ENCODE measurements around the gene ANTKMT. TPM values are rescaled to one million over a fixed set of nuclear protein-coding genes. Genes with fewer than 3 reads are reported as not detected.
"Not testable (repeated sequence)": the region's sequence is repeated elsewhere in the genome, so short reads cannot be mapped to it uniquely, and the experiment has no call there.

ANTKMT gene
- polyA plus RNA-seq, 5 donors, result 5.3 to 22.5 (median 10.8) TPM

DNA sequence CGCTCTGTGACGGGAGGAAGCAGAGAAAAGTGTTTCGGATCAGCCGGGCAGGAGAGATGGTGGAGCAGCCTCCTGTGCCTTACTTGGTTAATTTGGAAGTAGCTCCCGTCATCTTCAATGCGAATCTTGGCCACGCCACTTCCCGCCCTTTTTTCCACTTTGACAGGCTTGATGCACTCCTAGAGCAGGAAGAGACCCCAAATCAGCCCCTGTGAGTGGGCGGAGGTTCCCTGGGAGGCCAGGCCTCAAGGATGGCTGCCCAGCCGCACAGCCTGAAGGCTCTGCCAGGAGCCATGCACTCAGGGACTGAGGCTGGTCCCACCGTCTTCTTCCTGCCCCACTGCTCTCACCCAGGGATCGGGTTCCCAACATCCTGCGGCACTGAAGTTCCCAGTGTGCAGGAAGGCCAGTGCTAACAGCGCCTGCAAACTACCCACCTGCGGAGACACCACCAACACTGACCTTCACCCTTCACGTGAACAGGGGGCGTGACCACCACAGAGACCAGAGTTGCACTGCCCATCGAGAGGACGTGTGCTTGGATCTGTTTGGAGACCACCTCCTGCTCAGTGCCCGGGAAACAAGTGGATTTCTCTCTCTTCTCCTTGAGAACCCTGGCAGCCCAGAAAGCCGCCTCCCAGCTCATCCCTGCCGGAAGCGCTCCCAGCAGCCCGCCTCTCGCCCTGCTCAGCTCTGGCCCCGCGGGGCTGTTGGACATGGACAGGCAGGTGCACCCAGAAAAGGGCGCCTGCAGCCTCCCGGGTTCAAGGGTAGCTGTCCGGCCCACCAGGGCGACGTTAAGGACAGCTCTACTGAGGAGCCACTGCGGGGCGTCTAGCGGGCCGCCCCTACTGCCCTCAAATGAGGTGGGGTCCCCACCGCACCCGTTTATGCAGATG is 18.9 kb downstream of the ANTKMT start:
- DNase-seq, result no peak

DNA sequence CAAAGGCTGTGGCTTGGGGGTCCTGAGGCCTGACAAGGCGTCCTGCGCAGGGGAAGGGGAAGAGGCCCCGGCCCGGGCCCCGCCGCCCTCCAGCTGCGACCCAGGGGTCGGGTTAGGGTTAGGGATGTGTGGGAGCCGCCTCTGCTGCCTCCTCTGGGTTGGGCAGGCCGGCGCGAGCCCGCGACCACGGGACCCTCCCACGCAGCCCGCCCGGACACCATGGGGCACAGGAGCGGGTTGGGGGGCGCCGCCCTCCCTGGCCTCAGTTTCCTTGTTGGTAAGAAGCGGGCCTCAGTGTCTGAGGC is 19.5 kb downstream of the ANTKMT start:
- no peak for DNase-seq

DNA sequence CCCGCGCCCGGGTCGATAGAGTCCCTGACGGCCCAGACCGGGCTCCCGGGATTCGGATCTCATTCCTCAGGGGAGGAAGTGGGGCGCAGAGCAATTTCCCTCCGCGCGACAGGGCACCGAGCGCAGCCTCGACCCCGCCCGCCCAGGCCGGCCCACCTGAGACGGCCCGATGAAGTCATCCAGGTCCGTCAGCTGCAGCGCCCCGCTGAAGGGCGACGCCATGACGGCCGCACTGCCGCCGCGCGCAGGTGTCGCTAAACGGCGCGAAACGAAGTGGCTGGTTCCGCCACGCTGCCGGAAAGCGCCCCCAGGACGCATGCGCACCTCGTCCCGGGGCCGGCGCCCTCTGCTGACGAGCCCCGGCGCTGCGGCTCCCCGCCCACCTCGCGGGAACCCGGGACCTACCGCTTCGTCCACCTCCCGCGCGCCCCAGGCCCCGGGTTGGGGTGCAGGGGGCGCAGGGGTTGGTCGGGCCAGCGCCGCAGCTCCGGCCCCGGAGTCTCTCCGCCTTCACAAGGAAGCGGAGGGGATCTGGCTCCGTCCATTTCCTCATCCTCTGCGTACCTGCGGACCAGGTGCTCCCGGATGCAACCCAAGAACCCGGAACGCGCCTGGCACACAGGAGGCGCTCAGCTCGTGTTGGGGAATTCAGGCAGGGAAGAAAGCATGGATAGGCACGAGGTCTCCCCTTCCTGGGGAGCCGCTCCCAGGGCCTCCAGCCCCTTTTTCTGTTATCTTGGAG is 20.0 kb downstream of the ANTKMT start, which contains the start of gene CIAO3:
CIAO3 (minus strand) TSS at position 234 of the 742 bp plus-strand sequence; CDS start at position 222, 12 bp downstream.
- DNase-seq, result peak; percentile 89

DNA sequence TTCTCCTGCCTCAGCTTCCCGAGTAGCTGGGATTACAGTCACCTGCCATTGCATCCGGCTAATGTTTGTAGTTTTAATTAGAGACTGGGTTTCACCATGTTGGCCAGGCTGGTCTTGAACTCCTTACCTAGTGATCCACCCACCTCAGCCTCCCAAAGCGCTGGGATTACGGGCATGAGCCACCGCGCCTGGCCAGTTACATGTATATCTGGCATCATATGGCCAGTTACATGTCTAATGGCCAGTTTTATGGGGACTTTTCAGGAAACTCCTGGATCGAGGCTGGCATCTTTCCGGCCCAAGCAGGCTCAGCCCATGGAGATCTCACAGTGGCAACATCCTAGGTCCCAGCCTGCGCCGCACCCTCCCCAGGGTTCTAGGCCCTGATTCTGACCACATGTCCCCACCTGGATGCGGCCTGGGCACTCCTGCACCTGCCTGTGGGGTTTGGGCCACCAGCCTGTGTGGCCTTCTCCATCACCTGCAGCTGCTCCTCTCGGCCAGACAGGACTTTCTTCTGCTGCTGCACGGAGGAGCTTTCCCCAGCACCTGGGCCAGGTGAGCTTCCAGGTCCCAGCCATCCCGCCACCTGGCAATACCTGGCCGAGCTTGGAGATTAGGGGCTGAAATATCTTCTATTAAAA is 21.2 kb downstream of the ANTKMT start:
- no peak for DNase-seq

DNA sequence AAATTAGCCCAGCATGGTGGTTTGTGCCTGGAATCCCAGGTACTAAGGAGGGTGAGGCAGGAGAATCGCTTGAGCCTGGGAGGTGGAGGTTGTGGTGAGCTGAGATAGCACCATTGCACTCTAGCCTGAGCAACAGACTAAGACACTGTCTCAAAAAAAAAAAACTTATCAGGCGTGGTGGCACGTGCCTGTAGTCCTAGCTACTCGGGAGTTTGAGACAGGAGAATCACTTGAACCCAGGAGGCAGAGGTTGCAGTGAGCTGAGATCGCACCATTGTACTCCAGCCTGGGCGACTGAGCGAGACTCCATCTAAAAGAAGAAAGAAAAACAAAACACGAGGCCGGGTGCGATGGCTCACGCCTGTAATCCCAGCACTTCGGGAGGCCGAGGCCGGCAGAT is 21.9 kb downstream of the ANTKMT start:
- not testable (repeated sequence) for DNase-seq

DNA sequence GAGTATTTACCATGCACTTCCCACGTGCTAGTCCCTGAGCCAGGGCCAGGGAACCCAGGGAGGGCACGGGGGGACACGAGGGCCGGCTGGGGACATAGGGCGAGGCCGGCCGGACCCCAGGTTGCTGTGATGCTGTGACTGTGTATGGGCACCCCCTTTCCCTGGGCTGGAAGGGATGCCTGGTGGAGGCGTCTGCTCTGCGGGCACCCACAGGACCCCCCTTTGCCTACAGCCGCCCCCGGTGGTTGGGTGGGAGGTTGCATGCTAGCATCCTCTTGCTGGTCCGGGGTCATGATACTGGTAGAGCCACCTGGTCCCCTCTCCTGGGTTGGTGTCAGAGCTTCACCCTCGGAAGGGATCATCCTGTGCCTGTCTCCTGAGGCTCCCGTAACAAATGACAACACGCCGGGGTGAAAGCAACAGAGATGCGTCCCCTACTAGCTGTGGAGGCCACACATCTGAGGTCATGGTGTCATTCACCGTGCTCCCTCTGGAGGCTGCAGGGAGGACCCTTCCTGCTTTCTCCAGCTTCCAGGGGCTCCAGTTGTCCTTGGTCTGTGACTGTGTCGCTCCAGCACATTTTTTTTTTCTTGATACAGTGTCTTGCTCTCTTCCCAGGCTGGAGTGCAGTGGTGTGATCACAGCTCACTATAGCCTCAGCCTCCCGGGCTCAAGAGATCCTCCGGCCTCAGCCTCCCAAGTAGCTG is 23.0 kb downstream of the ANTKMT start:
- DNase-seq, result no peak

DNA sequence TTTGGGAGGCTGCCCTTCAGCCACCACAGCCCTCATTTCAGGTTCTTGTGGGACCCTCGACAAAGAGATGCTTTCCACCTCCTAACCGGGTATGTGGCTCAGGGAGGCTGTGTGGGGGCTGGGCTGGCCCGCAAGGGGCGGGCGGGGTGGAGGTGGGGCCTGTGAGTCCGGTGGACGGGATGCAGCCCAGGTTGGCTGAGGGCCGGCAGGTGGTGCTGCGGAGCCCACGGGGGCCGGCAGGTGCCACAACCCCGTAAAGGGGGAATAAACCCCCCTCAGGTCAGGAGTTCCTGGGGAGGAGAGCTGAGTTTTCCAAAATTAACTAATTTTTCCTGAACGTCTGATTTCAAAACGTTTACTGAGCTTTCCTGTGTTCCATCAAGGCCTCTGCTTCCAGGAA is 24.8 kb downstream of the ANTKMT start:
- no peak for DNase-seq

DNA sequence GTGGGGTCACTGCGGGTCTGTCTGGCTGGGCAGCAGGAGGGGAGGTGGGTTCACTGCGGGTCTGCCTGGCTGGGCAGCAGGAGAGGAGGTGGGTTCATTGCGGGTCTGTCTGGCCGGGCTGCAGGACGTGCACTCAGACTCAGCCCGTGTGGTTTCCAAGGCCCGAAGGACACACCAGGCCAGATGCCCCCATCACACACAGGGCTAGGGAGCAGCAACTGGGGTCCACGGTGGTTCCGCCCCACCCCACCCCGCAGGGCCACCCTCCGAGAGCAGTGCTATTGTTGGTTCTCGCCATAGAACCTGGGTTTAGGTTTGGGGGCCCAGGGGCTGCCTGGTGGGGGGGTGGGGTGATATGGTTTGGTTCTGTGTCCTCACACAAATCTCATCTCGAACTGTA is 25.7 kb downstream of the ANTKMT start:
- DNase-seq, result no peak

DNA sequence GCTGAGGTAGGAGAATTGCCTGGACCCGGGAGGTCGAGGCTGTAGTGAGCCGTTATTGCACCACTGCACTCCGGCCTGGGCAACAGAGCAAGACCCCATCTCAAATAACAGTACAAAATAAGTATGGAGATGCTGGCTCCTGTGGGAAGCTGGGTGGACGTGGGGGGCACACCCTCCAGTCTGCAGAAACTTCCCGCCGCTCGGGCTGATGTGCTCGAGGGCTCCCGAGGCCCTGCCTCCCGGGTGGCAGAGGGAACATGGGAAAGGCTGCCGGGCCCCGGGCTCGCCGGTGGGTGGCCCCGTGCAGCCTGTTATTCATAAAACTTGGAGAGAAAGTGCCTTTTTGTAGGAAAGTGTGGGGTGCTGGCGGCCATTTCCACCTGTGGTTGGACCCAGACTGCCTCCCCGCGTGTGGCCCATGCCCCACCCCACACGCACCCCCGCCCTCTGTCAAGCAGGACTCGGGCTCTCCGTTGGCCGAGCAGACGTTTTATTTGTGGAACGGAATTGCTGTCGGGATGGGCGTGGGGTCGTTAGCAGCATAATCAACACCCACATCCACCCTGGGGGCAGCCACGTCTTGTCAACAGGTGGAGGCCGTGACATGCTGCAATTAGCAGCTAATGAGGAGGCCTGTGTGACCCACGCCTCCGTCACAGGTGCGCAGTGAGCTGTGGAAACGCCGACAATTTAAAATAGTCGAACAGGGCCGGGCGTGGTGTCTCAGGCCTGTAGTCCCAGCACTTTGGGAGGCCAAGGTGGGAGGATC is 27.2 kb downstream of the ANTKMT start:
- DNase-seq, result no peak

DNA sequence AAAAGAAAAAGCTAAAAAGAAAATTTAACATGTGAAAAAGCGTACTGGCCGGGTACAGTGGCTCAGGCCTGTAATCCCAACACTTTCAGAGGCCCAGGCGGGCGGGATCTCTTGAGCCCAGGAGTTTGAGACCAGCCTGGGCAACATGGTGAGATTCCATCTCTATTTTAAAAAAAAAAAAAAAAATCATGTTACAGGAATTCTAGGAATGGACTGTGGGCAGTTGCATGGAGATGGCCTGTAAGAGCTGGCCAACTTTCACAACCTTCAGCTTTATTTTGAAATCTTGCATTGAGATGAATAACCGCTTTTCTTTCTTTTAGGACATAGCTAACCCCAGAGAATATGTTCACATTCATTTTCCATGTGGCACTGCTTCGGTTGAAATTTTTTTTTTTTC is 28.1 kb downstream of the ANTKMT start:
- no peak for DNase-seq

DNA sequence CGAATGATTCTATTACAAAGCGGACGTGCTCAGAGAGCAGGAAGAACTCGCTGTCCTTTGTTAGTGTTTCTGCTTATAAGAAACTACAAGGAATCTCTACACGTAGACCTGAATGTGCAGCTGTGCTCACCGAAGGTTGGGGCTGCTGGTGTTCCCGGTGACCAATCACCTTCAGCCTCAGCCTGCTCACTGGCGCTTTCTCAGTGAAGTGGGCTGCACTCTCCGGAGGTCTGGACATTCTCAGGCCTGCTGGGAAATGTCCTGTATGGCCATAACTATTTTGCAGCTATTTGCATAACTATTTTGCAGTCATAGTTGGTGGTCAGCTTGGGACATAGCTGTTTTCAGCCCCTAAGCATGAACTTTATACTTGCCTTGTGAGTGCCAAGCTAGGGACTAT is 29.5 kb downstream of the ANTKMT start:
- DNase-seq, result no peak

DNA sequence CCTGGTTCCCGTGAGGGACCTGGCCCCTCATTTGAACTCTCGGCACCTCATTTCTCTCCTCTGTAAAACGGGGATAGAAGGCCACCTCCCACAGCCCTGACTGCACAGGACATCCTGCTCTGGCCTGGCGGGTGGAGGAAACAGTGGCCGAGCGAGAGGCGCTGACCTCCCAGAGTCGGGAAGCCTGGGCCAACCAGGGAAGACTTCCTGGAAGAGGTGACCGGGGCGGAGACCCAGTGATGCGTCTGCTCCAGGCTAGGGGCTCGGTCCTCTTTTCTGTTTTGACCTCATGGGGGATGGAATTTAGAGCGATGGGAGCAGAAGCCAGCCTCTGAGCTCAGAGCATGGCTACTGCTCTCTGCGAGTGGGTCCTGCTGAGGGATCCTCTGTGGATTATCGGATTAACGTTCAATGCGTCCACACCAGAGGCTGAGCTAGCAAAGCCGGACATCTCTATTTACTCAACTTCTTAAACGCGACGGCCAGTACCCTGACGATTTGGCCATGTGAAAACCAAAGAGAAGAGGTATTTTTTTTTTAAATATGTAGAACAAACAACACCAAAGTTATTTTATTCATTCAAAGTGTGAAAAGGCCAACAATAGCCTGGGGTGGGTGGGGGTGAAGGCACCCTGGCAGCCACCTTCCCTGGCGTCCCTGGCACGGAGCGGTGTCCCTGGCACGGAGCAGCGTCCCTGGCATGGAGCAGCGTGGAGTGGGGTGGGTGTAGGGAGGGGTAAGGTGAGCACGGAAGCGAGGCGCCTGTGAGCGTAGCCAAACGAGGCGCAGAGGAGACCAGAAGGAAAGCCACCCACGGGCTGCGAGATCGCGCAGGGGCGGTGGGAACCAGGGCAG is 30.4 kb downstream of the ANTKMT start:
- no peak for DNase-seq

DNA sequence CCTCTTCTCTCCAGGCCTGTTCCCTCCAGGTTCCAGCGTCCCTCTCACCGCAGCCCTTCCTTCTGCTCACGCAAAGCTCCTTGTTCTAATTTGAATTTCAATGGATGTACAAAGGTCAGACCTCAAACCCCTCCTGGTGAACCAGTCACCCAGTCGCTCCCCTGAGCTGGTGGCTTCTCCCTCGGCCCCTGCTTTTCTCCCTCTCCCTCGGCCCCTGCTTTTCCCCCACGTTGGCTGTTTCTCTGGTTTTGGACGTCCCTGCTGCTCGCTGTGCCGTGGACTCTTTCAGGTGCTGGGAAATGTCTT is 31.0 kb downstream of the ANTKMT start:
- no peak for DNase-seq

DNA sequence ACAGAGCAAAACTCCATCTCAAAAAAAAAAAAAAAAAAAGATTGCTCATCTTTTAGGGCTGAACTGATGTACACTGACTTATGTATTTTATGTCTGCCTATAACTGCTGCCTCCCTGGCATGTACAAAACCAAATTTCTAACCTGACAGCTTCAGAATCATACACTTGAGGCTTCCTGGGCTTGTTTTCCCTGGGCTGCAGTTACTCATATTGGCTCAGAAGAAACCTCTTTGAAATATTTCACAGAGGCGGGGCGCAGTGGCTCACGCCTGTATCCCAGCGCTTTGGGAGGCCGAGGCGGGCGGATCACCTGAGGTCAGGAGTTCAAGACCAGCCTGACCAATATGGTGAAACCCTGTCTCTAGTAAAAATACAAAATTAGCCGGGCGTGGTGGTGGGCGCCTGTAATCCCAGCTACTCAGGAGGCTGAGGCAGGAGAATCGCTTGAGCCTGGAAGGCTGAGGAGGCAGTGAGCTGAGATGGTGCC is 33.2 kb downstream of the ANTKMT start:
- not testable (repeated sequence) for DNase-seq

DNA sequence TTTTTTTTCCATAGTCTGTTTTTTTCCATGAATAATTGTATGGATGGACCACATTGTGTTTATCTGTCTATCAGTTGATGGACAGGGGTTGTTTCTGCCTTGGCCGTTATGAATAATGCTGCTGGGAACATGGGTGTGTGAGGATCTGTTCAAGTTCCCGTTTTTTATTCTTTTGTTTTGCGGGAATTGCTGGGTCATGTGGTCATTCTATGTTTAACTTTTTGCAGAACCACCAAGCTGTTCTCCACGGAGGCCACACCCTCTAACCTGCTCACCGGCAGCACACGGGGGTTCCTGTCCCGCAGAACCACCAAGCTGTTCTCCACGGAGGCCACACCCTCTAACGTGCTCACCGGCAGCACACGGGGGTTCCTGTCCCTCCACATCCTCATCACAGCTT is 33.7 kb downstream of the ANTKMT start:
- no peak for DNase-seq

DNA sequence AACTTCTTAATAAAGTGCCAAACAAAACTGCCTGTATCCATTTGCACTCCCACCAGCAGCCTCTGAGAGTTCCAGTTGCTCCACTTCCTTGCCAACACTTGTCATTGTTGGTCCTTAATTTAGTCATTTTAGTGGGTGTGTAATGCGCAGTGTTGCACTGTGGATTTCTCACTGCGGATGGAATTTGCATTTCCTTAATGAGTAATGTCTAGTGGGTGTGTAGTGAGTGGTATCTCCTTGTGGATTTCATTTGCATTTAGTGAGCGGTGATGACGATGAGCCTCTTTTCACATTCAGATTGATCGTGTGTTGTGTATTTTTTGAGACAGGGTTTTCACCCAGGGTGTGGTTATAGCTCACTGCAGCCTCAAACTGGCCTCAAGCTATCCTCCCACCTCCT is 35.5 kb downstream of the ANTKMT start:
- no peak for DNase-seq

DNA sequence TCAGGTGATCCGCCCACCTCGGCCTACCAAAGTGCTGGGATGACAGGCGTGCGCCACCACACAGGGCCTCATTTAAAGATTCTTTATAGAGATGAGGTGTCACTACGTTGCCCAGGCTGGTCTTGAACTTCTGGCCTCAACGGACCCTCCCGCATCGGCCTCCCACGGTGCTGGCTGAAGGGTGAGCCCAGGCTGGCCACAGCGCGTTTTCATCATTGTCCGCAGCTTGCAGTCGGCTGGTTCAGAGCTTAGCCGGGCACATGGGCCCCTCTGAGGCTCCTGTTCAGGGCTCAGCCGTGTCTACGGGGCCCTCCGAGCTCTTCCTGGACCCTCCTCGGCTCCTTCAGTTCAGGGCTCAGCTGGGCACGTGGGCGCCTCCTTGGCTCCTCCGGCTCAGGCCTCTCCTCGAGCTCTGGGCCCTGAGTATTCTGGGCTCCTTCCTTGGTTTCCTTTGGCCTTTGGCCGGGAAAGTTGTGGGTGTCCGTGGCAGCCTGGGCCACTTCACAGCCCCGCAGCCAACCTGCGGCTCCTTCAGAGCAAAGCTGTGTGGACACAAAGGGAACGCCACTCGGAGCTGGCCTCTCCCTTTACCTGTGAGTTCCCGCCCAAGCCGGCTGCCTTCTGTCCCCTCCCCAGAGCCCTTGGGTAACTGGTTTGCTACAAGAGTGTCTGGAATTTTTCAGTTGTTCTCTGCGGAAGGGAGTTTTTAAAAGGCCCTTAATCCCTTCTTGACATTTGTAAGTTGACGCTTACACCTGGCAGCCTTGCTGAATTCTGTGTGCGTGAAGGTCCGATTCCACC is 38.4 kb downstream of the ANTKMT start:
- DNase-seq, result peak; percentile 65 to 67

DNA sequence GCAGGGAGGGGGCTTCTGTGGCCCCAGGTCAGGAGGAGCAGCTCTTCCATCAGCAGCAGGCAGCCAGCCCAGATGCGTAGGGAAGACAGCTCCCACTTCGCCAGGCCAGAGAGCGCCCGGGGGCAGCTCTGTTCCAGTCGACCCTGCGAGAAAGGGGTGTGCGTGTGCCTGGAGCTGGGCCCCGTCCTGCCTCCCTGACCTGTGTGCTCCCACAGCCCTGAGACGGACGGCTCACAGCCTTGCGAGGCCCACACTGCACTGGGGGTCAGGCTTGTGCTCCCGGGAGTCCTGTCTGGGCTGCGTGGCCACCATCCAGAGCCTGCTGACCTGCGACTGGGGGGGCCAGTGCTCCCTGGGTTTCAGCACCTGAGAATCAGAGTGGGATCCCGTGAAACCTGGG is 39.1 kb downstream of the ANTKMT start:
- no peak for DNase-seq

Data from right lung (tissue), 5 donors.